DOHH2 (cell line): ENCODE data around the gene DLGAP1.

Experiments
- CTCF ChIP-seq: fragments of 200-600 bp; sonication (generic); IDR thresholded peaks from one replicate; pipeline ENCODE4 v1.5.1; 2014; ENCODE audit warnings: antibody characterized with exemption, mild to moderate bottlenecking, low read depth, low read length; ENCODE audit not compliant: poor library complexity, severe bottlenecking
- EZH2phosphoT487 ChIP-seq: fragments of 200-600 bp; sonication (generic); IDR thresholded peaks from 2 replicates; pipeline ENCODE4 v1.6.1; 2017; ENCODE audit warnings: borderline replicate concordance, mild to moderate bottlenecking, antibody characterized with exemption, low read length, moderate library complexity, mixed read lengths

- TF ChIP-seq CTCF (no peak), EZH2phosphoT487 (no peak)
These were observed 664.4 kb downstream of the DLGAP1 start for GRCh38 chr18:3790703-3791102.
